ENCODE results near the gene ESYT2.

ESYT2 gene

DNA sequence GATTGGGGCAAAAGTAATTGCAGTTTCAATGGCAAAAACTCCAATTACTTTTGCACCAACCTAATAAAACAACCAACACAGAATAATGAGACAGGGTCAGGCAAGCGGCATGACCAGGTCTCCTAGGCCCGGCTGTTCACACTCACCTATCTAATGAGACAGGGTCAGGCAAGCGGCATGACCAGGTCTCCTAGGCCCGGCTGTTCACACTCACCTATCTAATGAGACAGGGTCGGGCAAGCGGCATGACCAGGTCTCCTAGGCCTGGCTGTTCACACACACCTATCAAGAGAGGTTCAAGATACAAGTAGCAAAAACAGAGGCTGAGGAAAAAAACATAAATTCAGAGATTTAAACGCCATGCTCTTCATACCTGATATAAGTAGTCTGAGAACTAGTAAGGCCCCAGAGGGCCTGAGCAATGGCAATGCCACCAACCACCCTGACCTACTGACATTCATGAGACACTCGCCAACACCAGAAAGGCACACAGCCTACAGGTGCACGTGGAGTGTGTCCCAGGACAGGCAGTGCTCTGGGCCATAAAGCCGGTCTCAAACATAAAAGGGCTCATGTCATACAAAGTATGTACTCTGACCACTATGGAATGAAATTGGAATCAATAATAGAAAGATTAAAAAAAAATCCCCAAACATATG lies 84.1 kb downstream of the ESYT2 start:
- H3K27me3 ChIP-seq (ENCODE audit: control insufficient read depth, insufficient read depth, low read length) = no peaks in the 10 kb centered on the region
- H3K27ac ChIP-seq (ENCODE audit: low read length) = no peak overlapping the region
- H3K36me3 ChIP-seq (ENCODE audit: control insufficient read depth, low read depth, low read length) = peaks cover 33% of the 10 kb centered on the region

DNA sequence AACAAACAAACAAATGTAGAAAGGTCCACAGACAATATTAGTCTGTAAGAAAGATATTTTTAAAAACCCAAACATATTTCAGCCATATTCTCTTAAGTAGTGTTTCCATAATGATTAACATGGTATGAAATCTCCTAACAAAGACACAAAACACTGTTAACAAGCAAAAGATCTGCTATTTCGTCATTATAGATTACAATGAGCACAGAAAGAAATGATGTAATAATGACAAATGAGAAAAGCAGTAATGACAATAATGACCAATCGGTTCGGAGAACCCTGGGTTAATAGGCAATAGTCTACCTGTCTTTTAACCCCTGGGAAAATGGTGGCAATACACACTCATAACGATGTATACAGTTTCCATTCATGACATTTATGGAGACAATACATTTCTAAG lies 85.2 kb downstream of the ESYT2 start:
- peaks cover 37% of the 10 kb centered on the region for H3K36me3 ChIP-seq (ENCODE audit: control insufficient read depth, low read depth, low read length)
- H3K9me3 ChIP-seq (ENCODE audit: control insufficient read depth, low read depth, low read length) = no peaks in the 10 kb centered on the region

More for the DNA sequence above, 84.1 kb downstream of the ESYT2 start:
- H3K9ac ChIP-seq (ENCODE audit: low read length) = no peak overlapping the region
- no peak overlapping the region for H3K4me3 ChIP-seq (ENCODE audit: low read length)
- H3K9me3 ChIP-seq (ENCODE audit: control insufficient read depth, low read depth, low read length) = no peaks in the 10 kb centered on the region
- no peaks in the 10 kb centered on the region for H3K4me1 ChIP-seq (ENCODE audit: control insufficient read depth, low read depth, low read length)

GRCh38 chr7:158743219-158743618 lies 86.1 kb downstream of the ESYT2 start:
- Histone ChIP-seq H3K27ac (ENCODE audit: low read length) (no peak overlapping the region), H3K4me3 (ENCODE audit: low read length) (no peak overlapping the region), H3K36me3 (ENCODE audit: control insufficient read depth, low read depth, low read length) (peaks cover 44% of the 10 kb centered on the region), H3K9me3 (ENCODE audit: control insufficient read depth, low read depth, low read length) (no peaks in the 10 kb centered on the region), H3K9ac (ENCODE audit: low read length) (no peak overlapping the region), H3K4me1 (ENCODE audit: control insufficient read depth, low read depth, low read length) (no peaks in the 10 kb centered on the region), H3K27me3 (ENCODE audit: control insufficient read depth, insufficient read depth, low read length) (no peaks in the 10 kb centered on the region)

More for the DNA sequence above, 85.2 kb downstream of the ESYT2 start:
- Histone ChIP-seq H3K4me3 (ENCODE audit: low read length) (no peak overlapping the region), H3K9ac (ENCODE audit: low read length) (no peak overlapping the region), H3K4me1 (ENCODE audit: control insufficient read depth, low read depth, low read length) (no peaks in the 10 kb centered on the region), H3K27me3 (ENCODE audit: control insufficient read depth, insufficient read depth, low read length) (no peaks in the 10 kb centered on the region), H3K27ac (ENCODE audit: low read length) (no peak overlapping the region)

DNA sequence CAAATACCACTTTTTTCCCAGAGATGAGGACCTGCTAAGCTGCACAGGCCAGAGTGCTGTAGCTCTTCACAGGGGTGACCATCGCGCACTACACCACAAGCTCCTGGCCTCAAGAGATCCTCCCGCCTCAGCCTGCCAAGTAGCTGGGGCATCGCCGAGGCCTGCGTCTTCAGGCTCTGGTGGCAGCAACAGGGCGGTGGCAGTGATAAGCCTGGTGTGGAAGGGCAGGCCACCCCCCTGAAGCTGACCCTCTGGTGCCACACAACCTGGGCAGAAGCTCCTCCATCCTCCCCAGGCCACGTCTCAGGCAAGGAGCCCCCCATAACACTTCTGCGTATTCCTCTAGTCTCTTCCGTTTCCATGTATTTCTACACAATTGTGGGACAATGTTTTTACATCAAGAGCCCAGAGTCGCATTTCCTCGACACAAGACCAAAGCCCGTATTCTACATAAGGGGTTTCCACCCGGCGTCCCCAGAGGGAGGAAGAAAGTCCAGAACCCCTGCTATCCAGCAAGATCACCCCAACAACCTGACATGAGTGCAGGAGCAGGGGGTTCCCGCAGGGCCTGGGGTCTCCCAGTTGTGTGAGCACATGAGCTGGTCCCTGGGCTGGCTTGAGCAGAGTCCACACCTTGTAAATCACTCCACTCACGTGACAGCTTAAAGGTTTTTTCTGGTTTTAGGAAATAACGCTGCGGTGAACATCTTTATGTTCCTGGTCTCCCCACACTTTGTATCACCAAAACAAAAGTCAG lies 87.1 kb downstream of the ESYT2 start:
- Histone ChIP-seq H3K36me3 (ENCODE audit: control insufficient read depth, low read depth, low read length) (peaks cover 36% of the 10 kb centered on the region), H3K27ac (ENCODE audit: low read length) (no peak overlapping the region), H3K4me1 (ENCODE audit: control insufficient read depth, low read depth, low read length) (no peaks in the 10 kb centered on the region), H3K9me3 (ENCODE audit: control insufficient read depth, low read depth, low read length) (no peaks in the 10 kb centered on the region), H3K27me3 (ENCODE audit: control insufficient read depth, insufficient read depth, low read length) (no peaks in the 10 kb centered on the region), H3K4me3 (ENCODE audit: low read length) (no peak overlapping the region), H3K9ac (ENCODE audit: low read length) (no peak overlapping the region)

DNA sequence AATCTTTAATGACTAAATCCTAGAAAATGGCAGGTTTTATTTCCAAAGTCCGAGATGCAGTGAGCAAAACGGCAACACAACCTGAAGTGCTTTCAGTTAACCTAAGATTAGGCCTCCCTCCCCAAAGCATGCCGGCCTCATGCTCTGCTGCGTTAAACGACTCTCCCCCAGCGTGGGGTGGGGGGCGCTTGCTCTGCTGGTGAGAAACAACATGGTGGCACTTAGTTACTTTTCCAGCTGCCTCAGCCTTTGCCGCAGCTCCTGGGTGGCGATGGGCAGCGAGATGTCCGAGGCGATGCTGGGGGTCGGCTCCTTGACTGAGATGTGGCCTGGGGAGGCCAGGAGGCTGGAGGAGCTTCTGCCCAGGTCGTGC lies 88.0 kb downstream of the ESYT2 start:
- Histone ChIP-seq H3K9ac (ENCODE audit: low read length) (no peak overlapping the region), H3K9me3 (ENCODE audit: control insufficient read depth, low read depth, low read length) (no peaks in the 10 kb centered on the region), H3K27me3 (ENCODE audit: control insufficient read depth, insufficient read depth, low read length) (no peaks in the 10 kb centered on the region), H3K27ac (ENCODE audit: low read length) (no peak overlapping the region), H3K36me3 (ENCODE audit: control insufficient read depth, low read depth, low read length) (peaks cover 35% of the 10 kb centered on the region), H3K4me3 (ENCODE audit: low read length) (no peak overlapping the region), H3K4me1 (ENCODE audit: control insufficient read depth, low read depth, low read length) (no peaks in the 10 kb centered on the region)

DNA sequence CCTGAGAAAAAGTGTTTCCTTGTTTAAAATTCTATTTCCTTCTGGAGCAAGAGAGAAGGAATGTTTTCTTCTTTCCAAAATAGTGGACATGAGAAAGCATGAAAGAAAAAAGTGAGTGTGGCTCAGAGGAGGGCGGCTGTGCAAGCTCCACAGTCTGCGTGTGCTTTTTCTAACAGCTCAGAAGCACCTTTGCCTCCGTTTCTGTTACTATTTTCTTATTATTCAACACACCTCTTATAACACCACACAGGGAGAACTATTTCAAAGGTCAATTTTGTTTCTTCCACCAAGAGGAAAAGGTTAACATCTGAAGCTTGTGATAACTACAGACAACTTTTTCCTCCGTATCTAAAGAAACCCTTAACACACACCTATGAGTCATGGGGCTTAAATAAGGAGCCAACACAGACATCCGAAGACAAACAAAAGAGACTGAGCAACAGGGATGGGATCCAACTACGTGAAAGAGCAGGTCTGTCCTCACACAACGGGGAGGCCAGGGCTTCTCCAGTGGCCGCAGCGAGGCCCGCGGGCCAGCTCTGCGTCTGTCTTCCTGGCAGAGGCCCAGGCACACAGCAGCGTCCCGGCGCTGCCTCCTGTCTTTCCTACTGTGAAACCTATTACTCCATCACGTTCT lies 88.5 kb downstream of the ESYT2 start:
- peaks cover 31% of the 10 kb centered on the region for H3K36me3 ChIP-seq (ENCODE audit: control insufficient read depth, low read depth, low read length)
- no peaks in the 10 kb centered on the region for H3K4me1 ChIP-seq (ENCODE audit: control insufficient read depth, low read depth, low read length)
- H3K27ac ChIP-seq (ENCODE audit: low read length) = no peak overlapping the region

DNA sequence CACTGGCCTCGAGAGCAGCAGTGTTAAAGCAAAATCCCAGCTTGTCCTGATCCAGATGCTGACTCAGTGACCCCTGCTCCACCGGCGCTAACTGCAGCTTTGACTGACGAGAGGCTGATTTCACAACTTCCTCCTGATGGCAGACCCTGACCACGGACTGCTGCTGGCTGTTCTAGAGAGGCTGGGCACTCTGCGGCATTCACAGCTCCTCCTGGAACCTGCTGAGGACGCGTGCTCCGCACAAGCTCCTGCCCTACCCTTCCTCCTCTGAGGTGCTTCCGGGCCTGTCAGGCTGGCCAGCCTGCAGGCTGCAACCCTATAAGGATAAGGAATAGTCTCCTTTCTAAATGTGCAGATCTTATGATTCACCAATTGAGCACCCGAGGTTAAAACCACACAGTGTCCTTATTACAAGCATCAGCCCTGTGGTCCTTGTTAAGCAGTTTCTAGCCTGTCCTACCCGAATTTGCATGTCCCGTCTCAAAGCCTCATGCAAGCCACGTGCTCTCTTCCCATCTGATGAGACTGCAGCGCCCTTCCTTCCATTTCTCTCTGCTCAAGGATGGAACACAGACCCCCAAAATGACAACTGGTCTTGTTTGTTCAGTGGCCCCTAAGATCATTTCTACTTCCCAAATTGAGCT lies 89.2 kb downstream of the ESYT2 start:
- no peaks in the 10 kb centered on the region for H3K4me1 ChIP-seq (ENCODE audit: control insufficient read depth, low read depth, low read length)
- no peak overlapping the region for H3K27ac ChIP-seq (ENCODE audit: low read length)

More for the DNA sequence above, 88.5 kb downstream of the ESYT2 start:
- H3K9ac ChIP-seq (ENCODE audit: low read length) = no peak overlapping the region
- H3K27me3 ChIP-seq (ENCODE audit: control insufficient read depth, insufficient read depth, low read length) = no peaks in the 10 kb centered on the region
- H3K9me3 ChIP-seq (ENCODE audit: control insufficient read depth, low read depth, low read length) = no peaks in the 10 kb centered on the region
- no peak overlapping the region for H3K4me3 ChIP-seq (ENCODE audit: low read length)

DNA sequence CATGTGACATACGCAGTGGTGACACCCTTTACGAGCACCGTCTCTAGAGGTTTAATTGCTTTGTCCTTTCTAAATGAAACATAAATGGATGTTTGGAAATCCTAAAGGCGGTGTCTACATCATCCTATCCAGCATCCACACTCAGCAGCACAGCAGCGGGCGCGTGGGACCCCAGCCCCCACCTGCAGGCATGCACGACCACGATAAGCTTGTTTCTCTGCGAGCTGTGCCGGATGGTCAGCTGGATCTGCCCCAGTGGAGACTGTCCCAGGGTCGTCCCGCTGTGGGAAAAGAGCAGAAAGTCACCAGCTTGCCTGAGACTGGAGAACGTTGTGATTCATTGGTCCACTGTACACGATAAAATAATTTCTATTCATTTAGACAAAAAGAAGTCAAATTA lies 90.5 kb downstream of the ESYT2 start:
- H3K9me3 ChIP-seq (ENCODE audit: control insufficient read depth, low read depth, low read length) = no peaks in the 10 kb centered on the region
- no peak overlapping the region for H3K27ac ChIP-seq (ENCODE audit: low read length)
- H3K36me3 ChIP-seq (ENCODE audit: control insufficient read depth, low read depth, low read length) = peaks cover 27% of the 10 kb centered on the region
- H3K4me1 ChIP-seq (ENCODE audit: control insufficient read depth, low read depth, low read length) = no peaks in the 10 kb centered on the region
- H3K4me3 ChIP-seq (ENCODE audit: low read length) = no peak overlapping the region
- H3K9ac ChIP-seq (ENCODE audit: low read length) = no peak overlapping the region
- H3K27me3 ChIP-seq (ENCODE audit: control insufficient read depth, insufficient read depth, low read length) = no peaks in the 10 kb centered on the region

More for the DNA sequence above, 89.2 kb downstream of the ESYT2 start:
- peaks cover 27% of the 10 kb centered on the region for H3K36me3 ChIP-seq (ENCODE audit: control insufficient read depth, low read depth, low read length)
- H3K27me3 ChIP-seq (ENCODE audit: control insufficient read depth, insufficient read depth, low read length) = no peaks in the 10 kb centered on the region
- H3K4me3 ChIP-seq (ENCODE audit: low read length) = no peak overlapping the region
- no peak overlapping the region for H3K9ac ChIP-seq (ENCODE audit: low read length)
- no peaks in the 10 kb centered on the region for H3K9me3 ChIP-seq (ENCODE audit: control insufficient read depth, low read depth, low read length)

DNA sequence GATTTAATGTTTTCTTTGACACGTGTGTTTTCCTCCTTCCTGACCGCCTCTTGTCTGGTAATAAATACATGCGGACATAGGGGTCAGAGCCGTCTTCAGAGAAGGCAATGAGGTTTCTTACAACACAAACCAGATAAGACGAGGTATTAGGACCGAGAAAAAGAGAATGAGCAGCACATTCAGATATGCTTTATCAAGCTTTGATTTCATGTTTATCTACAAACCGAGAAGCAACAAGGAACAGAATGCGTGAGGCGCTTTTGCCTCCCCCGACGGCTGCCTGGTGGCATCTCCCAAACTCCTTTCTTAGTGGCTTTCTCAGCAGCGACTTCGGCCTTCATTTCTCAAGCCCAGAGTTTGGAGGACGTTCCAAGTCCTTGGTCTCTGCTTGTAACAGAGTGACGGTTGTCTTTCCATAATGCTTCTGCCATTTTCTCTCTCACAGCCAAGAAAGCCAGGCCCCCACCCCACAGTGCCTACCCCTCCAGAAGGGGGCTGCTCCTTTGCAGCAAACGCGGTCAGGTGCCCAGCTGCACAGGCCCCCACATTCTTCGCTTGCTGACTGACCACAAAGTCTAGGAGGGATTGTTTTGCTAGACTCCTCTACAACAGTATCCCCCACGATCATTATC lies 92.1 kb downstream of the ESYT2 start:
- no peak overlapping the region for H3K4me3 ChIP-seq (ENCODE audit: low read length)
- H3K9ac ChIP-seq (ENCODE audit: low read length) = no peak overlapping the region
- no peak overlapping the region for H3K27ac ChIP-seq (ENCODE audit: low read length)
- H3K27me3 ChIP-seq (ENCODE audit: control insufficient read depth, insufficient read depth, low read length) = no peaks in the 10 kb centered on the region
- no peaks in the 10 kb centered on the region for H3K9me3 ChIP-seq (ENCODE audit: control insufficient read depth, low read depth, low read length)
- peaks cover 24% of the 10 kb centered on the region for H3K36me3 ChIP-seq (ENCODE audit: control insufficient read depth, low read depth, low read length)
- peaks cover 11% of the 10 kb centered on the region for H3K4me1 ChIP-seq (ENCODE audit: control insufficient read depth, low read depth, low read length)

- no peak overlapping the region for H3K9ac ChIP-seq (ENCODE audit: low read length)
- H3K4me1 ChIP-seq (ENCODE audit: control insufficient read depth, low read depth, low read length) = peaks cover 13% of the 10 kb centered on the region
- H3K9me3 ChIP-seq (ENCODE audit: control insufficient read depth, low read depth, low read length) = no peaks in the 10 kb centered on the region
- no peaks in the 10 kb centered on the region for H3K27me3 ChIP-seq (ENCODE audit: control insufficient read depth, insufficient read depth, low read length)
- peaks cover 21% of the 10 kb centered on the region for H3K36me3 ChIP-seq (ENCODE audit: control insufficient read depth, low read depth, low read length)
- no peak overlapping the region for H3K27ac ChIP-seq (ENCODE audit: low read length)
- no peak overlapping the region for H3K4me3 ChIP-seq (ENCODE audit: low read length)
These were observed 93.4 kb downstream of the ESYT2 start for GRCh38 chr7:158735935-158736334.

- Histone ChIP-seq H3K9me3 (ENCODE audit: control insufficient read depth, low read depth, low read length) (no peaks in the 10 kb centered on the region), H3K36me3 (ENCODE audit: control insufficient read depth, low read depth, low read length) (peaks cover 11% of the 10 kb centered on the region), H3K4me3 (ENCODE audit: low read length) (no peak overlapping the region), H3K27ac (ENCODE audit: low read length) (no peak overlapping the region), H3K4me1 (ENCODE audit: control insufficient read depth, low read depth, low read length) (peaks cover 22% of the 10 kb centered on the region), H3K27me3 (ENCODE audit: control insufficient read depth, insufficient read depth, low read length) (no peaks in the 10 kb centered on the region), H3K9ac (ENCODE audit: low read length) (no peak overlapping the region)
These were observed 94.4 kb downstream of the ESYT2 start for GRCh38 chr7:158734861-158735260.
